Occipital lobe (tissue), 2 donors: ENCODE data around the gene OMA1. TPM values are rescaled to one million over a fixed set of nuclear protein-coding genes. Genes with fewer than 3 reads are reported as not detected.
"Not testable (repeated sequence)": the region's sequence is repeated elsewhere in the genome, so short reads cannot be mapped to it uniquely, and the experiment has no call there.

Experiments used
- DNase-seq: peaks from one replicate; lab custom pipeline; 2025; lab: John Stamatoyannopoulos, UW
- total RNA-seq: library from RNA; depleted of rRNA; stranded (reverse); fragments of >200 nt; gene quantifications from one replicate; pipeline ENCODE4 v1.2.3, GENCODE V29; 2014

Gene OMA1
- total RNA-seq, 1 donor from 2014 or later, result 36.7 TPM

DNA sequence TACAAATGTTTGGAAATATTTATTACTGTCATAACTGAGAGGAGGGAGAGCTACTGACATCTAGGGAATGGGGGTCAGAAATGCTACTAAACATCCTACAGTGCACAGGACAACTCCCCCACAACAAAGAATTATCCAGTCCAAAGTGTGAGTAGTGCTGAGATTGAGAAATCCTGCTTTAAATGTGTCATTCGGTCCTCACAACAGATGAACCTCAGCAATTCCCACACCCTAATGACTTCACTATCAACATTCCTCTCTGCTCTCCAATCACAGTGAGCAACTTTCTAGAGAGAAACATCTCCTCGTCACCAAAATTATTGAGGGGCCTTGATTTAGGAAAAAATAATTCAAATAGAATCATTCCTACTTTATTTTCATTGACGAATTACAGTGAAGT, 18.0 kb downstream of the OMA1 start:
- DNase-seq, result no peak

DNA sequence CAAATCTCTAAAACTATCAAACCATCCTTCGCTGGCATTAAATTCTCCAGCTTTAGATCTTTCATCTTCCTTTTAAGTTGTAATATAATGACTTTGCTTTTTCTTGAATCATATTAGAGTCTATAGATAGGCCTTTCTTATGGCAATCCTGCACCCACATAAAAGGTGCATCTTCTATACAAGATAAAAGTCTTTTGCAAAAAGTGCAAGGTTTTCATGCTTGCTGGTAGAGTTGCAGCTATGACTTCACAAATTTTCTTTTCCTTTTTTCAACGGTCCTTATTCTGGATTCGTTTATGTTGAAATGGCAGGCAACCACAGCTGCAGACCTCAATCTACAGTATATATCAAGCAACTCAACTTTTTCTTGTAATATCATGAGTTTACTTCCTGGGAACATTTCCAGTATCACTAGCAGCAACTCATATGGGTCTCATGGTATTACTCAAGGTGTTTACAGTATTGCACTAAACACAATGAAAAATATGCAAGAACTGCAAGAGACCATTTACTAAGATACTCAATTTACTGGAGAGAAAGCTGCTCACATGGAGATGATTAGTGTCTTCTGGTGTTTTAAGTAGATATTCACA, 22.1 kb downstream of the OMA1 start:
- no peak for DNase-seq

DNA sequence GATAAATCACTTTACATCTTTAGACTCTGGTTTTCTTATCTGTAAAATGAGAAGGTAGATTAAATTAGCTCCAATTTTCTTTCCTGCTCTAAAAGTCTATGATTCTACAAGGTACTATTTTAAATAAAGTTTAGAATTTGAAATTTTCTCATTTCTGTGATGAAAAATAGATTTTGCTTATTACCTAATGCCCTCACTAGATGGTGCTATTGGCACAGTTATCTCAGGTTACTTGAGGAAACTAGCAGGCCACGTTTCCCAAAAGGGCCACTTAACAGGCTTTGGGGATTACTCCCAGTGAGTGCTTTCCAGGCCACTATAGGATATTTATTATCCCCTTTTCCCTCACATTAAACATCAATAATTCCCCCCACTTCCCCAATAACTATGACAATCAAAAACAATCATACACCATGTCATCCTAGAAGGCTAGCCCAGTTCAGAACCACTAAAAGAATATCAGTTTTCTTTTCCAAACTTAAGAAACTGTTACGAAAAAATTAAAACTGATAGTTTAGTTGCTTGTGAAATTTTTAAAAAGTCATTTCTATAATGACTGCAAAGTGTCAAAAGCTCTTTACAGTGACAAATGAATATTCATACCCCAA, 30.6 kb downstream of the OMA1 start:
- no peak for DNase-seq

DNA sequence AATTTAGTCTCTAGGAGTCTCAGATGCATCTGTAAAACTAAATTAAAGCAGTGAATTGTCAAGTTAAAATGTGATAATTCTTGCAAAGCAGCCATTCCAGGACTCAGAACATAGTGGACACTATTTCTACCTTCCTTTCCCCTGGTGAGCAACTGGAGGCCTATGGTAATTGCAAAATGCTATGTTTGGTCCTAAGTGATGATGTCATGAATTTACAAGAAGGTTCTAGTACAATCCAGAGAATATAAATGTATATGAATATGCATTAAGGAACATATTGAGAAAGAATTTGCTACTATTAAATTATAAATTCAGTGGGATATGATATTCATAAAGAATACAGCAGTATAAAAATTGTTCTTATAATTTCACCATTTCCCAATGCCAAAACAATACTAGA, 32.6 kb downstream of the OMA1 start:
- no peak for DNase-seq

DNA sequence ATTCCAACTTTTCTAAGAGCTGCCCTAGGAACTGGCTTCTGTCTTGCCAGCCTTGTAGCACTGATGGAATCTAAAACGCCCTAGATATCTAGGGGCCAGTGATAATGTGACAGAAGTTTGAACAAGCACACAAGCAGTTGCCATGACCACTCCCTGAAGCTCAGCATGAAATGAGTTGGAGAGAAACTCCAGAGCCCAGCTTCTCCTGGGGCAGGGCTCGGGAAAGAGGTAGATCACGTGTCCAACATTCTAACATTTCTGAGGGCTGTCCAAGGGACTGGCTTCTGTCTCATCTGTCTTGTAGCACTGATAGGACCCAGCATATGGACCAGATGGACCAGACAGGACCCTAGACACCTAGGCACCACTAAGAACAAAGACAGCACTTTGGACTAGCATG, 37.9 kb downstream of the OMA1 start:
- DNase-seq, result no peak

DNA sequence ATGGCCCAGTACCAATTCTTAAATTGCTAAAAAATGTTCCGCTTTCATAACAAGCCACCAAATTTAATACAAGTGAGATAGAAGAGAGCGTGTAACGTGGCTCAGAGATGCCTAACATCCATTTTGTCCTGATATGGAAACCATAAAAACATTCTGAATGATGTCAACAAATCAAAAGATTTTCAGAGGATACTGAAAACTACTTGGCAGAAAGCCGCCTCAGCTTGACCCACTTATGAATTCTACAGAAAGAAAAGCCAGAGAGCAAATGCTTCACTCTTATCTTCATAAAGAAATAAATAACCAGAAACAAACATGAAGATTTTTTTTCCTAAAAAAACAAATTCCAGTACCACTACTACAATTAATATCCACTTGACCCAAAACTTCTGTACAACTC, 41.2 kb downstream of the OMA1 start:
- no peak for DNase-seq

DNA sequence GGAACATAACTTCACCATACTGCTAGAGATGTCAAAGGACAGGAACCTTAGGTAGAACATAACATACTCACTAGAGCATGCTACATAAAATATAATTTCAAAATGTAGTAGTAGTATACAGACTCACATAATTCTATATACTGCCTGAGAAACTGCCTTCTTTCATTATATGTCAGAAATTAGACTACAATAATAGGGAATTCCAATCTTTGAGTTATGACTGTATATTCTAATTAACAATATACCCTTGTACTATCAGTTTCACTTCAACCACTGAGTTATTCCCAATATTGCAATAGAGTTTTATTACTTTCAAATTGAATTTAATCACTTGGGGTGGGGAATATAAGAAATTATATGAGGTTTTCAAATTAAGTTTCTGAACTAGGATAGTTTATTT, 44.0 kb downstream of the OMA1 start:
- no peak for DNase-seq

DNA sequence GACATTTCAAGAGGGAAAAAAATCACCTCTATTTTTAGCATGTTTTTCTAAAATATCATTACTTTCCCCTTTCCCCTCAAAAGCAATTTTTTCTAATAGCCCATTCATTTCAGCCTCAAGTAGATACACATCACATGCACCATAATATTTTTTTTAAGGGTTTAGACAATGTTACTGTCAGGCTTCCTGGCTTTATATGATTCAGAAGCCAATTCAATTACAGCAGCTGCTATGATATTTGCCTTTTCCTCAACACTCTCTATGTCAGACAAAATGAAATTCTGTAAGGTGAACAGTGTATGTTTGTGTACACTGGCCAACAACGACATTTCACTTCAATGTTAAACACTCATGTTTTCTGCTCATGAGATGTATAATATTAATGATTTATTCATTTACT, 46.5 kb downstream of the OMA1 start:
- DNase-seq, result no peak

DNA sequence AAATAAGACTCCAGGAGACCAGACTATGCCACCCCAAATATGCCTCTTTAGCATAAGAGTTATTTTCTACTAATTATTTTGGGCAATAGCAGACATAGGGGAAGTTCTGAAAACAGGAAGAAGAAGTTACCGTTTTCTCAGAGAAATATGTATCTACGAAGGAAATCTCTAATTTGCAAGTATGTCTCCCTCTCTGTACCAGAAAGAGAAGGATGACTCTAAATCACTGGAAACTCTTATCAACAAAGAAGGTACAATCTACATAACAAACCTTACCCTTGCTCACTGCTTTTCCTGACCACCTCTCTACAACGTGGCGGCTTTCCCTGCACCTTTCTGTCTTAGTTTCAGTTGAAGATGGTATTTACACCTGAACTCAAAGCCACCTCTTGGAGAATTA, 49.0 kb downstream of the OMA1 start:
- DNase-seq, result no peak

DNA sequence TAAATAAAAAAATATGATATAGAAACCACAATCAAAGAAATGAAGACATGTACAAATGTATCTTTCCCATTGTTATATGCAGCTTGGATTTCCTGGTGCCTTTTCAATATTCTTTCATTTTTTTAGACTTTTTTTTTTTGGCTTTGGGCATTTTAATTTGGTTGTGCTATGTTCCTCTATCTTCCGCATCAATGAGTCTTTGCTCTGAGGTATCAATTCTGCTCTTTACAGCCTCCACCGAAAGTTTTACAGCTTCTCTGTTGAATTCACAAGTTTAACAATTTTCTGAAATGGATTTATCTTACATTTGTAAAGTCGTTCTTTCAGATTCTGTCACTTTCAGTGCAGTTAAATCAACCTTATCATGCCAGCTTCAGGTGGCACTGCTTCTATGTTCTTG, 50.5 kb downstream of the OMA1 start:
- DNase-seq, result no peak

DNA sequence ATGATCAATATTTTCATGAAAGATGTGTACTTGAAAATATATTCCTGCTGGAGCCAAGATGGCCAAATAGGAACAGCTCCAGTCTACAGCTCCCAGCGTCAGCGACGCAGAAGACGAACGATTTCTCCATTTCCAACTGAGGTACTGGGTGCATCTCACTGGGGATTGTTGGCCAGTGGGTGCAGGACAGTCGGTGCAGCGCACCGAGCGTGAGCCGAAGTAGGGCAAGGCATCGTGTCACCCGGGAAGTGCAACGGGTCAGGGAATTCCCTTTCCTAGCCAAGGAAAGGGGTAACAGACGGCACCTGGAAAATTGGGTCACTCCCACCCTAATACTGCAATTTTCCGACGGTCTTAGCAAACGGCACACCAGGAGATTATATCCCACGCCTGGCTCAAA, 57.6 kb downstream of the OMA1 start:
- DNase-seq, result not testable (repeated sequence)

DNA sequence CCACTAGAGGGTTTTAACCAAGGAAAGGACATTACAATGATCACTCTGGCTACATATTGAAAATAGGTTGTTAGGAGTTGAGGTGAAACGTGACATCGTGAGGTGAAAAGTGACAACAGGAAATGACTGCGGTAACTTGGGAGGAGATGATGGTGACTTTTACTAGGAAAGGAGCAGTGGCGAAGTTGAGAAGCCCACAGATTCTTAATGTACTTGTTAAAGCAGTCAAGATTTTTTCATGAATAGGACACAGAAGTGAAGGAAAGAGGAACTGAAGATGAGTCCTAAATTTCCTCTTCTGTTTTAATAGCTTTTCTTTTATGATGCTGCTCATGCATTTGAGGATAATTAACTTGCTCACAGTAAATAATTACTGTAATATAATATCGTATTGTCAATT, 59.5 kb downstream of the OMA1 start:
- DNase-seq, result no peak

DNA sequence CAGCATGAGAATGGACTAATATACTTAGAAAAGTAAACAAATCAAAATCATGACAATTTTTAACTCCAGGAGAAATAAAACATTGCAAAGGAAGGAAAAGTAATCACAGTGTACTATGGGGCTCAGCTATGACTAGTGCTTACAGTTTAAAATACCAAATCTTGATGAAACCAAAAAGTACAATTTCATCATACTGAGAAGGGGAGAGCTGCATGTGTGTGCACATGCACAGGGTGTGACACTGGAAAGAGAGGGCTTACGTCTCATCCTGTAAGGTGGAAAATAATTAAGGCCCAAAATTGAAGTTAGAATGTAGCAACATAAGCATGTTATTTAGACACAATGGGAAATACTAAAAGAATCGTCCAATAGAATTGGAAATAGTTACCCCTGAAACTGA, 64.6 kb downstream of the OMA1 start:
- DNase-seq, result no peak

DNA sequence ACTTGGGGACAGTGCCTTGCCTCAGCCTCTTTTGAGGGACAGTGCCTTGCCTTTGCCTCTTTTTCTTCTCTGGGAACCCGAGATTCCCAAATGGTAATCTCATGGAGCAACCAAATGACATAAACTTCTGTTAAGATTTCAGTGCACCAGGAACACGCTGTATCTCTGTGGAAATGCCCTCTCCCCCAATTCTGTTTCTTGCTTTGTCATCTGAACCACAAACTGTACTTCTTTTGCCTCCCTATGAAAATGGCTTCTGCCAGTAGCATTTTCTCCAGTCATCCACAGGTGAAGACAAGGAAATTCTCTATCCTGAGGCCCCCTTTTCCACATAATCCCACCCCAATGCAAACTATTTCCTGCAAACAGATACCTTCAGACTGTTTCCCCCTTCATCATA, 66.3 kb downstream of the OMA1 start:
- DNase-seq, result no peak

DNA sequence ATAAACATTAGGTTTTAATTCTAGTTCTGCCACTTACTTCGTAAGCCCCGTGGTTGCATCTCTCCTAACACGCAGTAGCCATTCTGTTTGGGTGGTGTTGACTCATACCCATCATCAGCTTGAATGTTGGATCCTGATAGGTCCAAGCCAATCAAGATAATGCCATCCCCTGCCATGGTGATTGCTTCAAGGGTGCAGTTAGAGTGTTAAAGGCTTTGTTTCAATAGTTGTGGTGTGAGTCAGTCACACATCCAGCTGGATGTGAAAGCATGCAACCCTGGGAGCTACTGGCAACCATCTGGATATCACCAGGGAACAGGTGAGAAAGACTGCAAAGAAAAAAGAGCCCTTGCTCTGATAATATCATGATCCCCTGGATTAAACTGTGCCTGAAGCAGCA, 69.1 kb downstream of the OMA1 start:
- DNase-seq, result no peak

DNA sequence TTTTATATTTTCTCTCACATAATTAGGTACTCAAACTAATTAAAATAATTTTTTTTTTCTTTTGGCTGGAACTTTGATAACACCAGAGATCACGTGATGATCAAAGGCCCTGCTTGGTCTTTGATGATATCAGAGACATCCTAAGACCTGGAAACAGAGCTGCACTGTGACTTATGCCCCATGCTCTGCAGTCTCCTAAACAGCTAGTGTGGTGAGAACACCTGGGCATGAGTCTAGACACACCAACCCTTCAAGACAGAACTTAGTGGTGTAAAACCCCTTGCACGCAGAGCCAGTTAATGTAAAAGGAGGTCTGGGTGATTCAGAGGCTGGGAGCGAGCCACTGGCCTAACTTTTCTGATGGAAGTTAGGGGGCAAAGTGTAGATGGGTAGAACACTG, 70.3 kb downstream of the OMA1 start:
- no peak for DNase-seq

DNA sequence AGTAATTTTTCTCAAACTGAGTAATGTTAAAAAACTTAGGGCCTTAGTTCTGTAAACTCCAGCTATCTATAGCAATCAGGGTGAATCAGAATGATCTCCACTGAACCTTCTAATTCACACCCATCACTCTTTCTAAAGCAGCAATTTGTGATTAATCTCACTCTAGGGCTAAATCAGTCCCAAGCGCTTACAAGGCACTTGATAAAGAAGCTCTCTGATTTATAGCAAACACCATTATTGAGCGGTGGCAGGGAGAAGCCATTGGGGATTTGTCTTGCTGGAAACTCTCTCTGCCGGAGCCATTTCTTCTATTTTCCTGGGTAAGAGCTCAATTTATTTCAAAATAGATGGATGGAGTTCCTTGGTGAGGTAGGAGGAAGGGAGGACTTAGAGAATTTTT, 77.0 kb downstream of the OMA1 start:
- DNase-seq, result no peak

DNA sequence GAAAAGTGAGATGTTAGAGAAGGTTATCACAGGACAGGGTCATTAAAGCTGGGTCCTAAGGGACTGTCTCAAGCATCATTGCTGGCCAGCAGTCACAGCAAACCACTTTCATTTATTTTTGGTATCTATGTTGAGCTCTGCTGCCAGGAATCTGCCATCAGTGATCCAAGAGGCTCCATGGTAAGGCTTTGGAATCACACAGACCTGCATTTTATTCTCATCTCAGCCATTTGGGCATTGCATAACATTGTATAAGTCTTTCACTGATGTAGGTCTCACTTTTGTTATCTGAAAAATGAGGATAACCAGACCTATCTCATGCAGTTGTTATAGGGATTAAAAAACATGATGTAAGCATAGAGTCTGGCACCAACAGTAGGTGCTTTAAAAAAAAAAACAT, 77.5 kb downstream of the OMA1 start:
- no peak for DNase-seq

DNA sequence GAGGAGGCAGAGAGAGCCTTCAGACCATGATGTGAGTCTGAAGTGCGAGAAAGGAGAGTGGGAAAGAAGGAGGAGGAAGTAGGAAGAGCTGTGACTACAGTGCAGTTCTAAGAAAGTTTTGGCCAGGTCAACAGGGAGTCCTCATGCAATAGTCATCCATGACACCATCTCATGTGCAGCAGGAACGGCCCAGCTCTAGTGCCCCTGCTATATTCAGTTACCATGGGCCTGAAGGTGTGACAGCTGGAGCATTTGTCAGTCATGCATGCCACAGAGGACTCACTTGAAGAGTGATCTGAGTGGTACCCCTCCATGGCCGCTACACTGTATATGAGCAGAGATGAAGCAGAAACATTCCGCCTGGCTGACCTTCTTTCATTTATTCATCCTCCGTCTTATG, 77.9 kb downstream of the OMA1 start:
- no peak for DNase-seq

DNA sequence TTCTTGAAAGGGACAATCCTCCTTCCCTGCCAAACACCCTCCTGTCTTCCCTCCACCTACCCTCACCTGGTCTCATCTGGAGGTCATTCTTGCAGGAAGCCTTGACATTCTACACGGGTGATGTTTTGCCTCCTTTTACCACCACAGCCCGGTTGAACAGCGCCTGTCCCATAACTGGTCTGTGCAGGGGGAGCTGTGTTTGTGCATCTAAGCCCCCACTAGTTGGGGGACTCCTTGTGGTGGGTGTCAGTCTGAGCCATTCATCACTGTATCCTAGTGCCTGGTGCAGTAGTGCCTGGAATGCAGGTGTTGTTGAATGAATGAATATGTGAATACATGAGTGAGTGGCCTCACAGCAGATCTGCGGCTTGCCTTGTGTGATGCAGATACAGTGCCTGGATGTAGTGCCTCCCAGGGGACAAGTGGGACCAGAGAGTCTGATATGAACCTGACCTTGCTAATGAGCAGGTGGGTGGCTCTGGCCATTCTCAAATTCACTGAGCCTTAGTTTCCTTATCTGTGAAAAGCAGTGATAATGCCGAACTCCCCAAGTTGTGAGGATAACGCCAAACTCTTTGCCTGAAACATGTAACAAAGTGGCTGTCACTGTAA, 79.8 kb downstream of the OMA1 start:
- DNase-seq, result no peak

DNA sequence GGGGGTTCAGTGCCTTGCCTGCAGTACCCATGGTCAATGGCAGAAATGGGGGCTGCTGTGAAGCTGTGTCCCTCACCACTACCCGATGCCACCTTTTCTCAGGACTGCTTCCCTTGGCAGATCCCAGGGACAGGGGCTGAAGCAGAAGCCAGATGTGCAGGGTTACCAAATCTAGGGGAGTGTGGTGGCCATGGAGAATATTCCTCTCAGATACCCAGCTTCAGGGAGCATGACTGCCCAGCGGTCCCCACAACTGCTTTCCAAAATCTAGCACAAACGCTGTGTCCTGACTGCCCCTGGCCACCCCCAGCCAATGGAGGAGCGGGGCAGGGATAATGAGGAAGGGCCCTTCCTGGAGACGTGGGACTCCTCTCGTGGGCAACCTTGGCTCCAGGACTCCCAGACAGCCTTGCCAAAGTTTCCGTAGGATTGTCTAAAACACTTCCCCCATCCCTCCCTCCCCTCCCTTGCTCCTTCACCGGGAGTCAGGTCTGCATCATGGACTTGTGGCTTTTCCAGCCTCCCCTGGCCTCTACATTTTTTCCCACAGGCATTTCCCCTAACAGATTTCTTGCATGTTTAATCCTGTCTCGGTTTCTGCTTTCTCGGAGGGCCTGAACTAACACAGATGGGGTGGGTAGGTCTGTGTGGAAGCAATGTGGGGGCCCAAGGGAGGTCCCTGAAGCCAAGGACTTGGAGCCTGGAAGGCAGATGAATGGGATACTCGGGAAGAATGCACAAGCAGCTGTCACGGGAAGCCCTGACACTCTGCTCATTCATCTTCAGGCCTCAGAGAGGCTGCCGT, 80.5 kb downstream of the OMA1 start:
- DNase-seq, result no peak

DNA sequence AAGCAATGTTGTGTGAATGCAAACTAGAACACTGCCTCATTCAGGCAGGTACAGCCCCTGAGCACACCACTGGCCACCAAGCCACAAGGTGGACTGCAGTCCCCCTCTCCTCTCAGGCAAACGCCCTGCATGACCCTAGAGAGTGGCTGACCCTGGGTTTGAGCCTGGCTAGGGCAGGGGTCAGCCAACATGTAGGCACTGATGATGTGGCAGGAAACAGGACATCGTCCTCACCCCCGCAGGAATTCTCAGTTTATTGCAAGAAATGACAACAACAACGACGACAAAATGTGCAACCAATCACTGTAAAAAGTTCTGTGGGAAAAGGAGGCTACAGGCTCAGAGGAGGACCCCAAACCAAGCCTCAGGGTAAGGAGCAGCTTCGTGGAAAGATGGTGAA, 81.3 kb downstream of the OMA1 start:
- no peak for DNase-seq

DNA sequence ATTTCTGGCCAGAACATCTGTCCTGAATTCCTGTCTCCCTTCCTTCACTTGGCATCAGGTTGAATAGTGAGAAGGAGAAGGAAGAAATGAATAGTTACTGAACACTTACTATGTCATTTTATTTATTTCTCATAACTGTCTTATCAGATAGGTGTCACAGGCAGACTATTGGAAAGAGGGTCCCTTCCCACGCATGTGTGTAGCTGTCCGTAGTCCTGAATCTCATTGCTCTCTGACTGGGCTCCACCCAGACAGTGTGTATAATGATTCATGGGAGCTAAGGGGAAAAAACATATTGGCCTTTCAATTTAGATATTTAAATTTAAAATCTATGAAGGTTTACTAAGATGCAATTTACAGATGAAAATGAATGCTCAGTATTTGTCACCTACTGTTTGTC, 86.1 kb downstream of the OMA1 start:
- no peak for DNase-seq
